ENCODE measurements around the gene RNU1-3.
"Not testable (repeated sequence)": the region's sequence is repeated elsewhere in the genome, so short reads cannot be mapped to it uniquely, and the experiment has no call there.

DNA sequence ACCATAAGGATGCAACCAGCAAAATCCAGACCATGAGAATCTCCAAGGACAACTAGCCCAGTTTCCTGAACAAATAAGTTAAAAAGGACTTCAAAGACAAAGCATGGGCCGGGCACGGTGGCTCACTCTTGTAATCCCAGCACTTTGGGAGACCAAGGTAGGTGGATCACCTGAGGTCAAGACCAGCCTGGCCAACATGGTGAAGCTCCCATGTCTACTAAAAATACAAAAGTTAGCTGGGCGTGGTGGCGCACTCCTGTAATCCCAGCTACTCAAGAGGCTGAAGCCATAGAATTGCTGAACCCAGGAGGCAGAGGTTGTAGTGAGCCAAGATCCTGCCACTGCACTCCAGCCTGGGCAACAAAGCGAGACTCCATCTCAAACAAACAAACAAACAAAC is 30.8 kb downstream of the RNU1-3 start:
- TF ChIP-seq, protein P1, sequence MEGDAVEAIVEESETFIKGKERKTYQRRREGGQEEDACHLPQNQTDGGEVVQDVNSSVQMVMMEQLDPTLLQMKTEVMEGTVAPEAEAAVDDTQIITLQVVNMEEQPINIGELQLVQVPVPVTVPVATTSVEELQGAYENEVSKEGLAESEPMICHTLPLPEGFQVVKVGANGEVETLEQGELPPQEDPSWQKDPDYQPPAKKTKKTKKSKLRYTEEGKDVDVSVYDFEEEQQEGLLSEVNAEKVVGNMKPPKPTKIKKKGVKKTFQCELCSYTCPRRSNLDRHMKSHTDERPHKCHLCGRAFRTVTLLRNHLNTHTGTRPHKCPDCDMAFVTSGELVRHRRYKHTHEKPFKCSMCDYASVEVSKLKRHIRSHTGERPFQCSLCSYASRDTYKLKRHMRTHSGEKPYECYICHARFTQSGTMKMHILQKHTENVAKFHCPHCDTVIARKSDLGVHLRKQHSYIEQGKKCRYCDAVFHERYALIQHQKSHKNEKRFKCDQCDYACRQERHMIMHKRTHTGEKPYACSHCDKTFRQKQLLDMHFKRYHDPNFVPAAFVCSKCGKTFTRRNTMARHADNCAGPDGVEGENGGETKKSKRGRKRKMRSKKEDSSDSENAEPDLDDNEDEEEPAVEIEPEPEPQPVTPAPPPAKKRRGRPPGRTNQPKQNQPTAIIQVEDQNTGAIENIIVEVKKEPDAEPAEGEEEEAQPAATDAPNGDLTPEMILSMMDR (conservative IDR thresholded peaks at IDR 0.05; ENCODE audit: low read length) = not testable (repeated sequence)
- not testable (repeated sequence) for TF ChIP-seq EZH2phosphoT487 (IDR thresholded peaks at IDR 0.05; ENCODE audit: borderline replicate concordance)
